WTC11 (cell line): ENCODE results near the gene SPOPL. TPM values are rescaled to one million over a fixed set of nuclear protein-coding genes. Genes with fewer than 3 reads are reported as not detected.

Experiments
- ATAC-seq: fragments of 200-7000 bp; cut with Tn5 transposase; 2 replicates; pipeline ENCODE4 v1.10.0; 2021; ENCODE audit warnings: mild to moderate bottlenecking, moderate library complexity
- CTCF ChIA-PET: fragments of 300-600 bp; sonication (Branson Sonifier 250); formaldehyde crosslinking; loops from one replicate; lab custom pipeline; 2021; ENCODE audit warnings: antibody characterized with exemption; lab: Charles Lee
- POLR2A ChIA-PET: fragments of 350-600 bp; sonication (Branson Sonifier 250); formaldehyde crosslinking; loops from one replicate; lab custom pipeline; 2021; ENCODE audit warnings: antibody characterized with exemption; lab: Charles Lee
- DNase-seq: peaks from one replicate; pipeline ENCODE4 v3.0.0; 2021; ENCODE audit warnings: low spot score
- H3K27ac Mint-ChIP-seq: 2 replicates; pipeline ENCODE4 v1.8.0; 2021; ENCODE audit warnings: mixed read lengths
- H3K27me3 Mint-ChIP-seq: 2 replicates; pipeline ENCODE4 v1.8.0; 2021; ENCODE audit warnings: low read depth, mild to moderate bottlenecking, moderate library complexity, mixed read lengths
- H3K36me3 Mint-ChIP-seq: 2 replicates; pipeline ENCODE4 v1.8.0; 2021; ENCODE audit warnings: mixed read lengths
- H3K4me1 Mint-ChIP-seq: 2 replicates; pipeline ENCODE4 v1.8.0; 2022; ENCODE audit warnings: mixed read lengths
- H3K4me3 Mint-ChIP-seq: 2 replicates; pipeline ENCODE4 v1.8.0; 2021; ENCODE audit warnings: mild to moderate bottlenecking, moderate library complexity, mixed read lengths
- H3K9me3 Mint-ChIP-seq: 2 replicates; pipeline ENCODE4 v1.8.0; 2021; ENCODE audit warnings: mixed read lengths
- CREB1 ChIP-seq: sonication (generic); formaldehyde crosslinking; IDR thresholded peaks from 2 replicates; pipeline ENCODE4 v1.8.0; 2023; ENCODE audit warnings: mild to moderate bottlenecking, missing genetic modification reagents
- EMX1 ChIP-seq: fragments of 250-450 bp; sonication (Bioruptor Pico); IDR thresholded peaks from 2 replicates; pipeline ENCODE4 v1.8.0; 2021; ENCODE audit warnings: mild to moderate bottlenecking
- ETV6 ChIP-seq: sonication (generic); formaldehyde crosslinking; IDR thresholded peaks from 2 replicates; pipeline ENCODE4 v1.8.1; 2022; ENCODE audit warnings: mild to moderate bottlenecking, missing genetic modification reagents
- FOXK1 ChIP-seq: sonication (generic); formaldehyde crosslinking; IDR thresholded peaks from 2 replicates; pipeline ENCODE4 v1.8.0; 2022; ENCODE audit warnings: mild to moderate bottlenecking, moderate library complexity, missing genetic modification reagents
- GRHL2 ChIP-seq: fragments of 250-450 bp; sonication (Bioruptor Pico); IDR thresholded peaks from 2 replicates; pipeline ENCODE4 v1.8.0; 2022; ENCODE audit warnings: mild to moderate bottlenecking, moderate library complexity; ENCODE audit not compliant: insufficient replicate concordance, severe bottlenecking
- GTF2I ChIP-seq: fragments of 250-450 bp; sonication (Bioruptor Pico); conservative IDR thresholded peaks from 2 replicates; pipeline ENCODE4 v1.4.0; 2021; ENCODE audit warnings: mild to moderate bottlenecking
- JAZF1 ChIP-seq: fragments of 250-450 bp; sonication (Bioruptor Pico); IDR thresholded peaks from 2 replicates; pipeline ENCODE4 v1.9.0; 2021; ENCODE audit warnings: moderate library complexity, mild to moderate bottlenecking, inconsistent platforms
- MYBL2 ChIP-seq: sonication (generic); formaldehyde crosslinking; IDR thresholded peaks from 2 replicates; pipeline ENCODE4 v1.8.1; 2023; ENCODE audit warnings: mild to moderate bottlenecking, moderate library complexity, missing genetic modification reagents
- NFYB ChIP-seq: sonication (generic); formaldehyde crosslinking; conservative IDR thresholded peaks from 2 replicates; pipeline ENCODE4 v1.8.0; 2022; ENCODE audit warnings: low read depth, missing genetic modification reagents
- OVOL2 ChIP-seq: fragments of 250-450 bp; sonication (Bioruptor Pico); IDR thresholded peaks from 2 replicates; pipeline ENCODE4 v1.9.0; 2021; ENCODE audit warnings: mild to moderate bottlenecking, borderline replicate concordance
- PRRX2 ChIP-seq: fragments of 250-450 bp; sonication (Bioruptor Pico); IDR thresholded peaks from 2 replicates; pipeline ENCODE4 v1.8.0; 2021; ENCODE audit warnings: mild to moderate bottlenecking
- RORB ChIP-seq: fragments of 250-450 bp; sonication (Bioruptor Pico); IDR thresholded peaks from 2 replicates; pipeline ENCODE4 v1.9.0; 2021; ENCODE audit warnings: mild to moderate bottlenecking
- SMAD3 ChIP-seq: sonication (generic); formaldehyde crosslinking; IDR thresholded peaks from 2 replicates; pipeline ENCODE4 v1.8.0; 2022; ENCODE audit warnings: missing genetic modification reagents, mild to moderate bottlenecking, borderline replicate concordance
- SOX15 ChIP-seq: fragments of 250-450 bp; sonication (Bioruptor Pico); IDR thresholded peaks from 2 replicates; pipeline ENCODE4 v1.9.0; 2021; ENCODE audit warnings: mild to moderate bottlenecking
- TEAD4 ChIP-seq: sonication (generic); formaldehyde crosslinking; IDR thresholded peaks from 2 replicates; pipeline ENCODE4 v1.8.0; 2022; ENCODE audit warnings: mild to moderate bottlenecking, missing genetic modification reagents
- ZNF121 ChIP-seq: sonication (generic); formaldehyde crosslinking; IDR thresholded peaks from 2 replicates; pipeline ENCODE4 v1.8.0; 2023; ENCODE audit warnings: missing genetic modification reagents
- ZNF263 ChIP-seq: sonication (generic); formaldehyde crosslinking; IDR thresholded peaks from 2 replicates; pipeline ENCODE4 v1.8.1; 2022; ENCODE audit warnings: low read depth, mild to moderate bottlenecking, moderate library complexity, missing genetic modification reagents
- total RNA-seq: library from RNA; stranded (reverse); gene quantifications from 3 replicates; pipeline ENCODE4 v1.2.3, GENCODE V29; 2021
- TF ChIP-seq, protein P1 (sequence below): fragments of 250-450 bp; sonication (Bioruptor Pico); IDR thresholded peaks from 2 replicates; pipeline ENCODE4 v2.1.2; 2022; ENCODE audit warnings: mild to moderate bottlenecking, moderate library complexity
- TF ChIP-seq, protein P2 (sequence below): fragments of 250-450 bp; sonication (Bioruptor Pico); IDR thresholded peaks from 2 replicates; pipeline ENCODE4 v1.8.0; 2021; ENCODE audit warnings: mild to moderate bottlenecking
- TF ChIP-seq, protein P3 (sequence below): fragments of 250-450 bp; sonication (Bioruptor Pico); IDR thresholded peaks from 2 replicates; pipeline ENCODE4 v1.9.0; 2021; ENCODE audit warnings: mild to moderate bottlenecking
- TF ChIP-seq, protein P4 (sequence below): sonication (generic); formaldehyde crosslinking; IDR thresholded peaks from 2 replicates; pipeline ENCODE4 v1.8.1; 2023; ENCODE audit warnings: mild to moderate bottlenecking, missing genetic modification reagents
- TF ChIP-seq, protein P5 (sequence below): sonication (generic); formaldehyde crosslinking; conservative IDR thresholded peaks from 2 replicates; pipeline ENCODE4 v1.8.1; 2022; ENCODE audit warnings: mild to moderate bottlenecking, missing genetic modification reagents
- TF ChIP-seq, protein P6 (sequence below): sonication (generic); formaldehyde crosslinking; IDR thresholded peaks from 2 replicates; pipeline ENCODE4 v1.8.0; 2022; ENCODE audit warnings: mild to moderate bottlenecking, missing genetic modification reagents
- TF ChIP-seq, protein P7 (sequence below): fragments of 250-450 bp; sonication (Bioruptor Pico); IDR thresholded peaks from 2 replicates; pipeline ENCODE4 v1.9.0; 2021; ENCODE audit warnings: moderate library complexity, mild to moderate bottlenecking, inconsistent platforms, borderline replicate concordance
- TF ChIP-seq, protein P8 (sequence below): sonication (generic); formaldehyde crosslinking; IDR thresholded peaks from 2 replicates; pipeline ENCODE4 v1.8.1; 2023; ENCODE audit warnings: mild to moderate bottlenecking, moderate library complexity, missing genetic modification reagents

SPOPL gene
- total RNA-seq, 1 experiment from 2014 or later = 13.3 TPM

DNA sequence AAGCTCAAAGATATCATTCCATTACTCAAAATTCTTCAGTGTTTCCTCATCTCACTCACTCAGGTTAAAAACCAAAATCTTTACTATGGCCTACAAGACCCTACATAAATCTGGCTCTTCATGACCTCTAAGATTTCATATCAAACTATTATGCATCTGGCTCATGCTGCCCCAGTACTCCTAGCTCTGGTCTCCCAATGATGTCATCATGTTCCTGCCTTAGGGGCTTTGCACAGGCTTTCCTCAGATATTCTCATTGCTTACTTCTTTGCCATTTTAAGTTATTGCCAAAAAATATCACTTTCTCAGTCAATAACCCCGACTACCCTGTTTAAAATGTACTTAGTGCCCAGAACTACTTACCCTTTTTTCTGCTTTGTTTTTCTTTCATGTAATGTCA lies 33.0 kb upstream of the SPOPL start:
- no peaks in the 10 kb centered on the region for H3K4me1 Mint-ChIP-seq
- CTCF ChIA-PET = no interaction called here
- H3K4me3 Mint-ChIP-seq = no peak overlapping the region
- peaks cover 3% of the 10 kb centered on the region; the same call in 1 of the 2 replicates for H3K36me3 Mint-ChIP-seq
- peaks cover 10% of the 10 kb centered on the region for H3K9me3 Mint-ChIP-seq
- H3K27me3 Mint-ChIP-seq = no peaks in the 10 kb centered on the region
- POLR2A ChIA-PET = no interaction called here
- no peak overlapping the region for H3K27ac Mint-ChIP-seq
- ATAC-seq = no peak
- TF ChIP-seq JAZF1 (CRISPR knock-in tag) = no peak
- no peak for TF ChIP-seq ETV6 (CRISPR knock-in tag)
- TF ChIP-seq, protein P1, sequence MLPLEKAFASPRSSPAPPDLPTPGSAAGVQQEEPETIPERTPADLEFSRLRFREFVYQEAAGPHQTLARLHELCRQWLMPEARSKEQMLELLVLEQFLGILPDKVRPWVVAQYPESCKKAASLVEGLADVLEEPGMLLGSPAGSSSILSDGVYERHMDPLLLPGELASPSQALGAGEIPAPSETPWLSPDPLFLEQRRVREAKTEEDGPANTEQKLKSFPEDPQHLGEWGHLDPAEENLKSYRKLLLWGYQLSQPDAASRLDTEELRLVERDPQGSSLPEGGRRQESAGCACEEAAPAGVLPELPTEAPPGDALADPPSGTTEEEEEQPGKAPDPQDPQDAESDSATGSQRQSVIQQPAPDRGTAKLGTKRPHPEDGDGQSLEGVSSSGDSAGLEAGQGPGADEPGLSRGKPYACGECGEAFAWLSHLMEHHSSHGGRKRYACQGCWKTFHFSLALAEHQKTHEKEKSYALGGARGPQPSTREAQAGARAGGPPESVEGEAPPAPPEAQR (CRISPR knock-in tag) = no peak
- TF ChIP-seq, protein P2, sequence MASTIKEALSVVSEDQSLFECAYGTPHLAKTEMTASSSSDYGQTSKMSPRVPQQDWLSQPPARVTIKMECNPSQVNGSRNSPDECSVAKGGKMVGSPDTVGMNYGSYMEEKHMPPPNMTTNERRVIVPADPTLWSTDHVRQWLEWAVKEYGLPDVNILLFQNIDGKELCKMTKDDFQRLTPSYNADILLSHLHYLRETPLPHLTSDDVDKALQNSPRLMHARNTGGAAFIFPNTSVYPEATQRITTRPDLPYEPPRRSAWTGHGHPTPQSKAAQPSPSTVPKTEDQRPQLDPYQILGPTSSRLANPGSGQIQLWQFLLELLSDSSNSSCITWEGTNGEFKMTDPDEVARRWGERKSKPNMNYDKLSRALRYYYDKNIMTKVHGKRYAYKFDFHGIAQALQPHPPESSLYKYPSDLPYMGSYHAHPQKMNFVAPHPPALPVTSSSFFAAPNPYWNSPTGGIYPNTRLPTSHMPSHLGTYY (CRISPR knock-in tag) = no peak
- TF ChIP-seq, protein P3, sequence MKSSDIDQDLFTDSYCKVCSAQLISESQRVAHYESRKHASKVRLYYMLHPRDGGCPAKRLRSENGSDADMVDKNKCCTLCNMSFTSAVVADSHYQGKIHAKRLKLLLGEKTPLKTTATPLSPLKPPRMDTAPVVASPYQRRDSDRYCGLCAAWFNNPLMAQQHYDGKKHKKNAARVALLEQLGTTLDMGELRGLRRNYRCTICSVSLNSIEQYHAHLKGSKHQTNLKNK = no peak
- no peak for TF ChIP-seq ZNF121 (CRISPR knock-in tag)
- no peak for TF ChIP-seq FOXK1 (CRISPR knock-in tag)
- no peak for TF ChIP-seq SOX15 (CRISPR knock-in tag)
- TF ChIP-seq, protein P4, sequence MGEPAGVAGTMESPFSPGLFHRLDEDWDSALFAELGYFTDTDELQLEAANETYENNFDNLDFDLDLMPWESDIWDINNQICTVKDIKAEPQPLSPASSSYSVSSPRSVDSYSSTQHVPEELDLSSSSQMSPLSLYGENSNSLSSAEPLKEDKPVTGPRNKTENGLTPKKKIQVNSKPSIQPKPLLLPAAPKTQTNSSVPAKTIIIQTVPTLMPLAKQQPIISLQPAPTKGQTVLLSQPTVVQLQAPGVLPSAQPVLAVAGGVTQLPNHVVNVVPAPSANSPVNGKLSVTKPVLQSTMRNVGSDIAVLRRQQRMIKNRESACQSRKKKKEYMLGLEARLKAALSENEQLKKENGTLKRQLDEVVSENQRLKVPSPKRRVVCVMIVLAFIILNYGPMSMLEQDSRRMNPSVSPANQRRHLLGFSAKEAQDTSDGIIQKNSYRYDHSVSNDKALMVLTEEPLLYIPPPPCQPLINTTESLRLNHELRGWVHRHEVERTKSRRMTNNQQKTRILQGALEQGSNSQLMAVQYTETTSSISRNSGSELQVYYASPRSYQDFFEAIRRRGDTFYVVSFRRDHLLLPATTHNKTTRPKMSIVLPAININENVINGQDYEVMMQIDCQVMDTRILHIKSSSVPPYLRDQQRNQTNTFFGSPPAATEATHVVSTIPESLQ = no peak
- TF ChIP-seq NFYB (CRISPR knock-in tag) = no peak
- TF ChIP-seq GRHL2 (CRISPR knock-in tag) = no peak
- TF ChIP-seq, protein P5, sequence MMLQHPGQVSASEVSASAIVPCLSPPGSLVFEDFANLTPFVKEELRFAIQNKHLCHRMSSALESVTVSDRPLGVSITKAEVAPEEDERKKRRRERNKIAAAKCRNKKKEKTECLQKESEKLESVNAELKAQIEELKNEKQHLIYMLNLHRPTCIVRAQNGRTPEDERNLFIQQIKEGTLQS = no peak
- TF ChIP-seq EMX1 (CRISPR knock-in tag) = no peak
- no peak for TF ChIP-seq TEAD4
- TF ChIP-seq, protein P6, sequence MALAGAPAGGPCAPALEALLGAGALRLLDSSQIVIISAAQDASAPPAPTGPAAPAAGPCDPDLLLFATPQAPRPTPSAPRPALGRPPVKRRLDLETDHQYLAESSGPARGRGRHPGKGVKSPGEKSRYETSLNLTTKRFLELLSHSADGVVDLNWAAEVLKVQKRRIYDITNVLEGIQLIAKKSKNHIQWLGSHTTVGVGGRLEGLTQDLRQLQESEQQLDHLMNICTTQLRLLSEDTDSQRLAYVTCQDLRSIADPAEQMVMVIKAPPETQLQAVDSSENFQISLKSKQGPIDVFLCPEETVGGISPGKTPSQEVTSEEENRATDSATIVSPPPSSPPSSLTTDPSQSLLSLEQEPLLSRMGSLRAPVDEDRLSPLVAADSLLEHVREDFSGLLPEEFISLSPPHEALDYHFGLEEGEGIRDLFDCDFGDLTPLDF (CRISPR knock-in tag) = no peak
- TF ChIP-seq CREB1 (CRISPR knock-in tag) = no peak
- TF ChIP-seq, protein P7, sequence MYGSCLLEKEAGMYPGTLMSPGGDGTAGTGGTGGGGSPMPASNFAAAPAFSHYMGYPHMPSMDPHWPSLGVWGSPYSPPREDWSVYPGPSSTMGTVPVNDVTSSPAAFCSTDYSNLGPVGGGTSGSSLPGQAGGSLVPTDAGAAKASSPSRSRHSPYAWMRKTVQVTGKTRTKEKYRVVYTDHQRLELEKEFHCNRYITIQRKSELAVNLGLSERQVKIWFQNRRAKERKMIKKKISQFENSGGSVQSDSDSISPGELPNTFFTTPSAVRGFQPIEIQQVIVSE (CRISPR knock-in tag) = no peak
- no peak for TF ChIP-seq MYBL2 (CRISPR knock-in tag)
- no peak for DNase-seq

DNA sequence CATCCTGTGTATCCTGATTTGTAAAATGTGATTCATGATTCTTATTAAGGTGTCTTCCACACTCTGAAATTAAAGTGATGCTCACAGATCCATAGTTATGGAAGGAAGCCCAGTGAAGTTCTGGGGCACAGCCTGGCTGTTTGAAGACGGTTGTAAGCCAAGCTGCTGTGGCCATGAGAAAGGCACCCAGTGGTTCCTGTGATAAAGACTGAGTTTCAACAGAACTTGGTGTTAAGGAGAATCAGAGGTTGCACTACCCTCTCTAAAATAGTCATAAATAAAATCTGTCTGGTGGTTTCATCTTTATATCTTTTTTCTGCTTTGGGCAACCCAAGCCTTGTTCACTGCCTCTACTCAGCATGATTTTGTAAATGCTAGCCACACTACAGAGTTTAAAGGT lies 32.2 kb upstream of the SPOPL start:
- ChIA-PET CTCF (no interaction called here), POLR2A (no interaction called here)
- H3K27ac Mint-ChIP-seq = no peak overlapping the region
- ATAC-seq (no peak), DNase-seq (no peak)
- H3K4me3 Mint-ChIP-seq = no peak overlapping the region
- no peaks in the 10 kb centered on the region for H3K27me3 Mint-ChIP-seq
- no peaks in the 10 kb centered on the region for H3K4me1 Mint-ChIP-seq
- H3K9me3 Mint-ChIP-seq = peaks cover 4% of the 10 kb centered on the region
- no peaks in the 10 kb centered on the region for H3K36me3 Mint-ChIP-seq
- TF ChIP-seq, protein P8, sequence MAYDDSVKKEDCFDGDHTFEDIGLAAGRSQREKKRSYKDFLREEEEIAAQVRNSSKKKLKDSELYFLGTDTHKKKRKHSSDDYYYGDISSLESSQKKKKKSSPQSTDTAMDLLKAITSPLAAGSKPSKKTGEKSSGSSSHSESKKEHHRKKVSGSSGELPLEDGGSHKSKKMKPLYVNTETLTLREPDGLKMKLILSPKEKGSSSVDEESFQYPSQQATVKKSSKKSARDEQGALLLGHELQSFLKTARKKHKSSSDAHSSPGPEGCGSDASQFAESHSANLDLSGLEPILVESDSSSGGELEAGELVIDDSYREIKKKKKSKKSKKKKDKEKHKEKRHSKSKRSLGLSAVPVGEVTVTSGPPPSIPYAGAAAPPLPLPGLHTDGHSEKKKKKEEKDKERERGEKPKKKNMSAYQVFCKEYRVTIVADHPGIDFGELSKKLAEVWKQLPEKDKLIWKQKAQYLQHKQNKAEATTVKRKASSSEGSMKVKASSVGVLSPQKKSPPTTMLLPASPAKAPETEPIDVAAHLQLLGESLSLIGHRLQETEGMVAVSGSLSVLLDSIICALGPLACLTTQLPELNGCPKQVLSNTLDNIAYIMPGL (CRISPR knock-in tag) = no peak
- TF ChIP-seq RORB (CRISPR knock-in tag) = no peak
- TF ChIP-seq SMAD3 (CRISPR knock-in tag) = no peak
- TF ChIP-seq GTF2I (CRISPR knock-in tag) = no peak
- TF ChIP-seq PRRX2 (CRISPR knock-in tag) = no peak
- TF ChIP-seq OVOL2 (CRISPR knock-in tag) = no peak
- TF ChIP-seq ZNF263 (CRISPR knock-in tag) = no peak
- no peak for TF ChIP-seq CREB1 (CRISPR knock-in tag)
- no peak for TF ChIP-seq ZNF121 (CRISPR knock-in tag)
